DND-41 (cell line): ENCODE measurements around the gene PRTG.

Experiments
- ATAC-seq: fragments of 200-7000 bp; cut with Tn5 transposase; 3 replicates; pipeline ENCODE4 v1.9.1; 2021; ENCODE audit warnings: low read depth; ENCODE audit not compliant: insufficient read depth
- DNase-seq: peaks from one replicate; pipeline ENCODE4 v3.0.0-alpha.2; 2020
- H2AFZ ChIP-seq: 2 replicates; pipeline ENCODE4 v1.6.0; 2012; ENCODE audit warnings: low read depth, low read length
- H3K27ac ChIP-seq: 2 replicates; pipeline ENCODE4 v1.5.1; 2012; ENCODE audit warnings: low read length, inconsistent platforms
- H3K27me3 ChIP-seq: fragments of 200-600 bp; sonication (generic); 2 replicates; pipeline ENCODE4 v1.6.0; 2012; ENCODE audit warnings: low read length, mild to moderate bottlenecking, inconsistent platforms; ENCODE audit not compliant: insufficient read depth, poor library complexity
- H3K36me3 ChIP-seq: 2 replicates; pipeline ENCODE4 v1.5.1; 2012; ENCODE audit warnings: low read length, inconsistent platforms; ENCODE audit not compliant: insufficient read depth
- H3K4me1 ChIP-seq: 2 replicates; pipeline ENCODE4 v1.5.1; 2012; ENCODE audit warnings: mild to moderate bottlenecking, low read length; ENCODE audit not compliant: insufficient read depth
- H3K4me2 ChIP-seq: 2 replicates; pipeline ENCODE4 v1.6.0; 2012; ENCODE audit warnings: mild to moderate bottlenecking, moderate library complexity, low read length, inconsistent platforms; ENCODE audit not compliant: insufficient read depth
- H3K4me3 ChIP-seq, 2 experiments: fragments of 200-600 bp in 1 of 2; shearing (Covaris generic) in 1 of 2; 2 replicates each; pipeline ENCODE4 v1.5.1; 2012 to 2016; ENCODE audit warnings: inconsistent platforms in 2 of 2, low read length in 2 of 2, mild to moderate bottlenecking in 2 of 2, low read depth in 1 of 2, moderate library complexity in 1 of 2
- H3K79me2 ChIP-seq: 2 replicates; pipeline ENCODE4 v1.6.0; 2012; ENCODE audit warnings: low read length, inconsistent platforms; ENCODE audit not compliant: insufficient read depth
- H3K9ac ChIP-seq: 2 replicates; pipeline ENCODE4 v1.6.0; 2012; ENCODE audit warnings: low read depth, mild to moderate bottlenecking, inconsistent platforms, low read length, moderate library complexity
- H3K9me3 ChIP-seq: 2 replicates; pipeline ENCODE4 v1.5.1; 2012; ENCODE audit warnings: low read length, moderate library complexity, mild to moderate bottlenecking, inconsistent platforms; ENCODE audit not compliant: insufficient read depth, severe bottlenecking
- H4K20me1 ChIP-seq: 2 replicates; pipeline ENCODE4 v1.6.0; 2012; ENCODE audit warnings: low read length; ENCODE audit not compliant: insufficient read depth
- CTCF ChIP-seq: IDR thresholded peaks from 2 replicates; pipeline ENCODE4 v1.5.1; 2012; ENCODE audit warnings: borderline replicate concordance, low read length, moderate library complexity, mild to moderate bottlenecking; ENCODE audit not compliant: poor library complexity, severe bottlenecking; ENCODE audit errors: extremely low read depth
- EZH2 ChIP-seq: IDR thresholded peaks from 3 replicates; pipeline ENCODE4 v1.6.1; 2012; ENCODE audit warnings: borderline replicate concordance, low read depth, mild to moderate bottlenecking, moderate library complexity, low read length, inconsistent platforms; ENCODE audit not compliant: severe bottlenecking

PRTG gene

DNA sequence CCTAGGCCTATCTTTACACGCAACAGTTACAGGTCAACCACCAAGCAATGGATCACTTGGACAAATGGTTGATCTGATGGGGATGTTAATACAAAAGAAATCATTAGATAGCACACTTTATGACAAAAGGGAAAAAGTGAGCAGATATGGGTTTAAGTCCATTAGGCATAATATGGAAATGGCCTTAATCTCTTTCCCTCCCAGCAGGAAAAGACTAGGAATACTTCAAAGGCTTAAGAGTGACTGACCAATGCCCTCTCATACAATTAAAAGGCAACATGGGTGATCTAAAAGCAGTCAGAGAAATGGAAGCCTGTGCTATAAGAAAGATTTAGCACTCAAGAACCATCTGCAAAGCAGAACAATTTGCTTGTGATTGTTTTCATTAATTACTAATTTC is 3.3 kb downstream of the PRTG start:
- TF ChIP-seq CTCF (no peak), EZH2 (no peak)
- ATAC-seq (no peak), DNase-seq (no peak)
- Histone ChIP-seq H3K27ac (no peak overlapping the region), H3K4me3 (no peak overlapping the region), H3K9me3 (no peaks in the 10 kb centered on the region), H3K27me3 (peaks cover 58% of the 10 kb centered on the region), H3K9ac (no peak overlapping the region), H4K20me1 (no peaks in the 10 kb centered on the region), H3K4me2 (no peak overlapping the region), H3K79me2 (no peaks in the 10 kb centered on the region), H2AFZ (no peak overlapping the region), H3K4me1 (0 out of 2 replicates have a peak, but pooled peaks cover 8% of the 10 kb centered on the region), H3K36me3 (no peaks in the 10 kb centered on the region)

- Histone ChIP-seq H3K27me3 (peaks cover 53% of the 10 kb centered on the region), H2AFZ (no peak overlapping the region), H3K4me3 (no peak overlapping the region), H3K4me2 (no peak overlapping the region), H3K27ac (no peak overlapping the region), H3K36me3 (no peaks in the 10 kb centered on the region), H3K79me2 (no peaks in the 10 kb centered on the region), H3K9ac (no peak overlapping the region), H3K9me3 (no peaks in the 10 kb centered on the region), H4K20me1 (no peaks in the 10 kb centered on the region), H3K4me1 (0 out of 2 replicates have a peak, but pooled peaks cover 8% of the 10 kb centered on the region)
- no peak for DNase-seq
- TF ChIP-seq EZH2 (no peak), CTCF (no peak)
- ATAC-seq, result no peak
These were observed 4.2 kb downstream of the PRTG start for GRCh38 chr15:55738715-55739114.

DNA sequence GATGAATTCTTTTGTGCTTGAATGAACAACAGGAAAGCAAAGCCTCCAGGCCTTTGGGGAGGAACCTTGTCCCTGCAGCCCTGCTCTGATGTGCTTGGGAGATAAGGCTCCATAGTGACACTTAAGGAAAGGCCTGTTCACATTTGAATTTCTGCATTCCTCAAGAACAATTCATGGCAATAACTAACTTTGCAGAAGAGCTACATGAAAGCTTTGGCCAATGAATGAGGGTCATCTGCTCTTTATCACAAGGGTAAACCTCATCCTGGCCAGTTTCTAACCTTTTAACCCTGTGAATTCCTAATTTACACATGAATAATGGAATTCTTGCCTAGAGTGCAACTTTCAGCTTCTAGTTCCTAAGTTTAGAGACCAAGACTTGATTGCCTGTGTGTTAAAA is 5.6 kb downstream of the PRTG start:
- Histone ChIP-seq H3K79me2 (no peaks in the 10 kb centered on the region), H4K20me1 (no peaks in the 10 kb centered on the region), H3K36me3 (no peaks in the 10 kb centered on the region), H3K9ac (no peak overlapping the region), H3K4me1 (0 out of 2 replicates have a peak, but pooled peaks cover 5% of the 10 kb centered on the region), H3K27ac (no peak overlapping the region), H2AFZ (no peak overlapping the region), H3K9me3 (no peaks in the 10 kb centered on the region), H3K4me3 (no peak overlapping the region), H3K4me2 (no peak overlapping the region), H3K27me3 (peaks cover 47% of the 10 kb centered on the region)
- TF ChIP-seq CTCF (no peak), EZH2 (no peak)
- ATAC-seq (no peak), DNase-seq (no peak)

GRCh38 chr15:55736756-55737155 is 6.2 kb downstream of the PRTG start:
- Histone ChIP-seq H3K79me2 (no peaks in the 10 kb centered on the region), H2AFZ (no peak overlapping the region), H3K36me3 (no peaks in the 10 kb centered on the region), H3K9ac (no peak overlapping the region), H3K27ac (no peak overlapping the region), H3K27me3 (peaks cover 41% of the 10 kb centered on the region), H3K4me3 (no peak overlapping the region), H4K20me1 (no peaks in the 10 kb centered on the region), H3K4me1 (no peaks in the 10 kb centered on the region), H3K9me3 (no peaks in the 10 kb centered on the region), H3K4me2 (no peak overlapping the region)
- DNase-seq (no peak), ATAC-seq (no peak)
- TF ChIP-seq CTCF, result no peak
- no peak for TF ChIP-seq EZH2
